ENCODE measurements around the gene AHR.

- TF ChIP-seq, protein P1, sequence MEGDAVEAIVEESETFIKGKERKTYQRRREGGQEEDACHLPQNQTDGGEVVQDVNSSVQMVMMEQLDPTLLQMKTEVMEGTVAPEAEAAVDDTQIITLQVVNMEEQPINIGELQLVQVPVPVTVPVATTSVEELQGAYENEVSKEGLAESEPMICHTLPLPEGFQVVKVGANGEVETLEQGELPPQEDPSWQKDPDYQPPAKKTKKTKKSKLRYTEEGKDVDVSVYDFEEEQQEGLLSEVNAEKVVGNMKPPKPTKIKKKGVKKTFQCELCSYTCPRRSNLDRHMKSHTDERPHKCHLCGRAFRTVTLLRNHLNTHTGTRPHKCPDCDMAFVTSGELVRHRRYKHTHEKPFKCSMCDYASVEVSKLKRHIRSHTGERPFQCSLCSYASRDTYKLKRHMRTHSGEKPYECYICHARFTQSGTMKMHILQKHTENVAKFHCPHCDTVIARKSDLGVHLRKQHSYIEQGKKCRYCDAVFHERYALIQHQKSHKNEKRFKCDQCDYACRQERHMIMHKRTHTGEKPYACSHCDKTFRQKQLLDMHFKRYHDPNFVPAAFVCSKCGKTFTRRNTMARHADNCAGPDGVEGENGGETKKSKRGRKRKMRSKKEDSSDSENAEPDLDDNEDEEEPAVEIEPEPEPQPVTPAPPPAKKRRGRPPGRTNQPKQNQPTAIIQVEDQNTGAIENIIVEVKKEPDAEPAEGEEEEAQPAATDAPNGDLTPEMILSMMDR (conservative IDR thresholded peaks at IDR 0.05; ENCODE audit: low read depth, low read length): no peak
- no peak for TF ChIP-seq EZH2 (IDR thresholded peaks at IDR 0.05; ENCODE audit: low read length, unreplicated experiment)
These were observed 42.1 kb upstream of the AHR start for GRCh38 chr7:17256375-17256774.

Measured in PC-3 (cell line).